ENCODE results near the gene SSB.
"Not testable (repeated sequence)": the region's sequence is repeated elsewhere in the genome, so short reads cannot be mapped to it uniquely, and the experiment has no call there.

Gene SSB

GRCh38 chr2:169818241-169818640, 19.6 kb downstream of the SSB start:
- Histone ChIP-seq H3K4me3 (ENCODE audit: low read length) (no peak overlapping the region), H3K27me3 (ENCODE audit: insufficient read depth, low read length) (no peaks in the 10 kb centered on the region), H3K36me3 (ENCODE audit: insufficient read depth, low read length) (peaks cover 69% of the 10 kb centered on the region), H3K4me1 (ENCODE audit: insufficient read depth, low read length) (no peaks in the 10 kb centered on the region), H3K9ac (ENCODE audit: low read depth, low read length) (no peak overlapping the region), H3K9me3 (ENCODE audit: insufficient read depth, low read depth, low read length) (no peaks in the 10 kb centered on the region), H3K27ac (ENCODE audit: low read depth, low read length) (no peak overlapping the region)

DNA sequence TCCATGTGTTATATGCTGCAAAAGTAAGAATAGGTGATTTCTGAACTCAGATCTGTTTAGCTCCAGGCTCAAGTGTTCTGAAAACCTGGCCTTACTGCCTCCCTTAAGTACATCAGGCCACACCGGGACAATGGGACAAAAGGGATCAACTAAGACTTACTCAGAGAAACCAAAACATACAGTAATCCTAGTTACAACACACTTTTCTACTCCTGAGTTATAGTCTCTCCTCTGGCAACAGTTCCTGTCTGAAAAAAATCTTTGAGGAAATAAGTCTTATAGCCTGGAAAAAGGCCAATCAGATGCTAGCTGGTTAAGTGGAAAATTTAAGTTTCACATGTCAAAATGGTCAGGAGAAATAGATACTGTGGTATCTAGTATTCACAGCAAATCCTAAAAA, 20.4 kb downstream of the SSB start:
- WGBS: 87% methylated on average over 1 of the region's 1 CpG
- H3K4me1 ChIP-seq (ENCODE audit: insufficient read depth, low read length): no peaks in the 10 kb centered on the region

GRCh38 chr2:169820101-169820500, 21.4 kb downstream of the SSB start:
- H3K4me3 ChIP-seq (ENCODE audit: low read length); H3K27ac ChIP-seq (ENCODE audit: low read depth, low read length); H3K9ac ChIP-seq (ENCODE audit: low read depth, low read length): not testable (repeated sequence)

More for the DNA sequence above, 20.4 kb downstream of the SSB start:
- H3K36me3 ChIP-seq (ENCODE audit: insufficient read depth, low read length): peaks cover 61% of the 10 kb centered on the region
- no peaks in the 10 kb centered on the region for H3K27me3 ChIP-seq (ENCODE audit: insufficient read depth, low read length)
- no peak overlapping the region for H3K9ac ChIP-seq (ENCODE audit: low read depth, low read length)
- H3K27ac ChIP-seq (ENCODE audit: low read depth, low read length): no peak overlapping the region
- H3K9me3 ChIP-seq (ENCODE audit: insufficient read depth, low read depth, low read length): no peaks in the 10 kb centered on the region
- no peak overlapping the region for H3K4me3 ChIP-seq (ENCODE audit: low read length)

DNA sequence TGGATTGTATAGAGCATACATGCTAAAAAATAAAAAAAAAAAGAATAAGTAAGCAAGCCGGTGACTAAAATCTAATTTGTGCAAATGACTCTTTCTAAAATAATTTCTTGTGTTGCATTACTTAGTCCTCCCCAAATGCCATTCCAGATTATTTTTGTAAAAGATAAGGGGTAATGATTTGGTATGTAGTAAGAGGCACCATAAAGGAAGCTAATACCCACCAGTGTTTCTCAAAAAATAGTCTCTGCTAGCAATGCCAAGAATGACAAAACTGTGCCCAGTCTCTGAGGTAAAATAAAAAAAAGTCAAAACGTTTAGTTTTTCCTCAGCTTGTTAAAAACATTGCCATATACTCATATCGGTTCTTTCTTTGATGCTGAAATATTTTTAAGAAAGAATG, 23.4 kb downstream of the SSB start:
- Histone ChIP-seq H3K36me3 (ENCODE audit: insufficient read depth, low read length) (peaks cover 39% of the 10 kb centered on the region), H3K9me3 (ENCODE audit: insufficient read depth, low read depth, low read length) (no peaks in the 10 kb centered on the region), H3K4me3 (ENCODE audit: low read length) (no peak overlapping the region), H3K9ac (ENCODE audit: low read depth, low read length) (no peak overlapping the region), H3K4me1 (ENCODE audit: insufficient read depth, low read length) (no peaks in the 10 kb centered on the region), H3K27me3 (ENCODE audit: insufficient read depth, low read length) (no peaks in the 10 kb centered on the region), H3K27ac (ENCODE audit: low read depth, low read length) (no peak overlapping the region)
- 60% methylated on average over 1 of the region's 3 CpGs for WGBS

More at GRCh38 chr2:169820101-169820500, 21.4 kb downstream of the SSB start:
- not testable (repeated sequence) for H3K4me1 ChIP-seq (ENCODE audit: insufficient read depth, low read length); H3K9me3 ChIP-seq (ENCODE audit: insufficient read depth, low read depth, low read length); H3K27me3 ChIP-seq (ENCODE audit: insufficient read depth, low read length)
- H3K36me3 ChIP-seq (ENCODE audit: insufficient read depth, low read length): peaks cover 53% of the 10 kb centered on the region
- 97% methylated on average over 6 of the region's 7 CpGs for WGBS

GRCh38 chr2:169822785-169823392, 24.2 kb downstream of the SSB start:
- Histone ChIP-seq H3K4me3 (ENCODE audit: low read length) (no peak overlapping the region), H3K36me3 (ENCODE audit: insufficient read depth, low read length) (peaks cover 33% of the 10 kb centered on the region), H3K27ac (ENCODE audit: low read depth, low read length) (no peak overlapping the region), H3K4me1 (ENCODE audit: insufficient read depth, low read length) (no peaks in the 10 kb centered on the region), H3K9ac (ENCODE audit: low read depth, low read length) (no peak overlapping the region), H3K27me3 (ENCODE audit: insufficient read depth, low read length) (no peaks in the 10 kb centered on the region), H3K9me3 (ENCODE audit: insufficient read depth, low read depth, low read length) (no peaks in the 10 kb centered on the region)
- WGBS: 95% methylated on average over 4 of the region's 4 CpGs

- Histone ChIP-seq H3K9me3 (ENCODE audit: insufficient read depth, low read depth, low read length) (no peaks in the 10 kb centered on the region), H3K27ac (ENCODE audit: low read depth, low read length) (no peak overlapping the region), H3K36me3 (ENCODE audit: insufficient read depth, low read length) (peaks cover 22% of the 10 kb centered on the region), H3K9ac (ENCODE audit: low read depth, low read length) (peak overlapping the region; percentile 87), H3K4me1 (ENCODE audit: insufficient read depth, low read length) (peaks cover 5% of the 10 kb centered on the region; the same call in 1 of the 2 replicates), H3K4me3 (ENCODE audit: low read length) (peak overlapping the region; percentile 88), H3K27me3 (ENCODE audit: insufficient read depth, low read length) (no peaks in the 10 kb centered on the region)
- 40% methylated on average over 4 of the region's 4 CpGs for WGBS
Measured at GRCh38 chr2:169823996-169824372, 25.3 kb downstream of the SSB start.

DNA sequence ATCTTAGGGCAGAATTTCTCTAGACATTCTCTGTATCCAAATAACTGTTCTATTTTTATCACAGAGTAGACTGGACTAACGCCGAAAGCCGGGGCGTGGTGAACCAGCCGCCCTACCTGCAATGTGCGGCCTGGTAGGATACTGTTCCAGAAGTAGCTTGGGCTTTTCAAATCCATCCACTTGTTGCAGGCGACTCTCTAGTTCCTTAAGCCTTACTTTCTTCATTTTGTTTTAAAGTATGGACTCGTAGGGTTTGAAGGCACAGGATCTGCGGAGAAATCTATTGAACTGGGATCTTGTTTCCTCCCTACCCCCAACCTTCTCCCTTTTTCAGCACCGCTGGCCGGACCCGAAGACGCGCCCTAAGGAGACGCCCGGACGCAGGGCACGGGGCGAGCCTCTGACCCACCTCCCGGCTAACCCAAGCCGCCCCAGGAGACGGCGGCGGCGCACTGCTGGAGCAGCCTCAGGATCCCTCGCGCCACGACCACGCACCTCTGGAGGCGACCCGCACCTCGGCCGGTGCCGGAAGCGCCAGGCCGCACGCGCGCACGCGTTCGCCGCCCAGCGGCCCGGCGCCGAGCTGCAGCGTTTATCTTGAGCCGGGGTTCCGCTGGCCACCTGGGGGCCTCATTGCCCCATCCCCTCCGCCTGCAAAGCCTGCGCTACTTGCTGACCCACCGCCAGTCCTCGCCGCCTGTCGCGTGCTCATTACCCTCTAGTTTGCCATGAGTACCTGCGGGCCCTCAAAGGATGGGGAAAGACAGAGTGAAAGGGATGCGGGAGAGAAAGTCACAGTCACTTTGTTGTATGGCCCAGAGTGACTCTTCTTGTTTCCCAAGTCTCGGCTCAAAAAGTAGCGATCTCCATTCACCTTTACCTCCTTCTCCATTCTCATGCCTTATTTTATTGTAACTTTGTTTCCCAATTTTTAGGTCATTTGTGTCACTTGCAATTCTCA, 26.0 kb downstream of the SSB start, which contains the start of gene METTL5:
Gene METTL5, minus strand, starts transcription at position 533 of the 961 bp plus-strand sequence. Its CDS starts 308 bp downstream, at position 225.
- Histone ChIP-seq H3K27ac (ENCODE audit: low read depth, low read length) (peak within 1 kb of the TSS; percentile 56), H3K4me1 (ENCODE audit: insufficient read depth, low read length) (peaks cover 6% of the 10 kb centered on the region; the same call in 1 of the 2 replicates), H3K27me3 (ENCODE audit: insufficient read depth, low read length) (no peaks in the 10 kb centered on the region), H3K9ac (ENCODE audit: low read depth, low read length) (peak within 1 kb of the TSS; percentile 87), H3K4me3 (ENCODE audit: low read length) (peak within 1 kb of the TSS; percentile 88), H3K36me3 (ENCODE audit: insufficient read depth, low read length) (peaks cover 17% of the 10 kb centered on the region; the same call in 1 of the 2 replicates), H3K9me3 (ENCODE audit: insufficient read depth, low read depth, low read length) (no peaks in the 10 kb centered on the region)
- 5% methylated on average over 61 of the region's 61 CpGs for WGBS

DNA sequence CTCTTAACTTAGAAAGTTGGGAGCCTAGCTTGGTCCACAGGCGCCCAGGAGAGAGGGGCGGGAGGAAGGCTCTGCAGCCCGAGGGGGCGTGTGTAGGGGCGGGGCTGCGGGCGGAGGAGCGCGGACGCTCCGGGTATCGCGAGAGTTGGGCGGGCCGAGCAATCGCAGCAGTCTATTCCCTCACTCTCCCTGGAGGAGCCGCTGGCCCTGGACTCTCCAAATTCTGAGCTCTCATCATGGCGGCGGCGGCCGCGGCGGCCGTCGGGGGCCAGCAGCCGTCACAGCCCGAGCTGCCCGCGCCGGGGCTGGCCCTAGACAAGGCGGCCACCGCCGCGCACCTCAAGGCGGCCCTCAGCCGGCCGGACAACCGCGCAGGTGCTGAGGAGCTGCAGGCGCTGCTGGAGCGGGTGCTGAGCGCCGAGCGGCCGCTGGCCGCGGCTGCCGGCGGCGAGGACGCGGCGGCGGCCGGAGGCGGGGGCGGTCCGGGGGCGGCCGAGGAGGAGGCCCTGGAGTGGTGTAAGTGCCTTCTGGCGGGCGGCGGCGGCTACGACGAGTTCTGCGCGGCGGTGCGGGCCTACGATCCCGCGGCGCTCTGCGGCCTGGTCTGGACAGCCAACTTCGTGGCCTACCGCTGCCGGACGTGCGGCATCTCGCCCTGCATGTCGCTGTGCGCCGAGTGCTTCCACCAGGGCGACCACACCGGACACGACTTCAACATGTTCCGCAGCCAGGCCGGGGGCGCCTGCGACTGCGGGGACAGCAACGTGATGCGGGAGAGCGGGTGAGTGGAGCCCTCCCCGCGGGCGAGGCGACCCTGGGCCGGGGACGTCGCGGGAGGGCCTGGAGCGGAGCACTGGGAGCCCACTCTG, 28.8 kb downstream of the SSB start, which contains the start of gene UBR3:
Gene UBR3, plus strand, starts transcription at position 183 of the 869 bp plus-strand sequence. Its CDS starts 54 bp downstream, at position 237.
- H3K4me1 ChIP-seq (ENCODE audit: insufficient read depth, low read length): peaks cover 6% of the 10 kb centered on the region; the same call in 1 of the 2 replicates
- H3K9me3 ChIP-seq (ENCODE audit: insufficient read depth, low read depth, low read length): no peaks in the 10 kb centered on the region
- WGBS: under 1% methylated on average over 104 of the region's 104 CpGs
- H3K36me3 ChIP-seq (ENCODE audit: insufficient read depth, low read length): peaks cover 3% of the 10 kb centered on the region; the same call in 1 of the 2 replicates
- peak within 1 kb of the TSS; percentile 80 for H3K9ac ChIP-seq (ENCODE audit: low read depth, low read length)
- H3K27me3 ChIP-seq (ENCODE audit: insufficient read depth, low read length): no peaks in the 10 kb centered on the region
- peak within 1 kb of the TSS; percentile 74 for H3K4me3 ChIP-seq (ENCODE audit: low read length)
- no peak within 1 kb of the TSS; the same call in 1 of the 2 replicates for H3K27ac ChIP-seq (ENCODE audit: low read depth, low read length)

- Histone ChIP-seq H3K27ac (ENCODE audit: low read depth, low read length) (no peak overlapping the region), H3K9me3 (ENCODE audit: insufficient read depth, low read depth, low read length) (no peaks in the 10 kb centered on the region), H3K27me3 (ENCODE audit: insufficient read depth, low read length) (no peaks in the 10 kb centered on the region), H3K9ac (ENCODE audit: low read depth, low read length) (no peak overlapping the region; the same call in 1 of the 2 replicates), H3K4me3 (ENCODE audit: low read length) (peak overlapping the region; percentile 74), H3K4me1 (ENCODE audit: insufficient read depth, low read length) (peaks cover 6% of the 10 kb centered on the region; the same call in 1 of the 2 replicates), H3K36me3 (ENCODE audit: insufficient read depth, low read length) (peaks cover 3% of the 10 kb centered on the region; the same call in 1 of the 2 replicates)
- 4% methylated on average over 13 of the region's 13 CpGs for WGBS
Measured at GRCh38 chr2:169828141-169828811, 29.6 kb downstream of the SSB start.

GRCh38 chr2:169834401-169834800, 35.7 kb downstream of the SSB start:
- no CpG with 5 or more reads among the region's 1 CpG for WGBS
- Histone ChIP-seq H3K4me3 (ENCODE audit: low read length) (no peak overlapping the region), H3K27ac (ENCODE audit: low read depth, low read length) (no peak overlapping the region), H3K27me3 (ENCODE audit: insufficient read depth, low read length) (no peaks in the 10 kb centered on the region), H3K9ac (ENCODE audit: low read depth, low read length) (no peak overlapping the region), H3K36me3 (ENCODE audit: insufficient read depth, low read length) (peaks cover 3% of the 10 kb centered on the region; the same call in 1 of the 2 replicates), H3K9me3 (ENCODE audit: insufficient read depth, low read depth, low read length) (no peaks in the 10 kb centered on the region), H3K4me1 (ENCODE audit: insufficient read depth, low read length) (no peaks in the 10 kb centered on the region)
